Central memory CD4-positive, alpha-beta T cell (primary cell): Measurements from ENCODE around the gene SMARCAL1.
A peak's percentile ranks its signal among the peaks of the same experiment; 100 is the strongest.

Experiments
- DNase-seq: peaks from one replicate; pipeline ENCODE4 v3.0.0; 2022

The SMARCAL1 gene

GRCh38 chr2:216392945-216393840 lies 19.1 kb upstream of the SMARCAL1 start:
- DNase-seq, result no peak

DNA sequence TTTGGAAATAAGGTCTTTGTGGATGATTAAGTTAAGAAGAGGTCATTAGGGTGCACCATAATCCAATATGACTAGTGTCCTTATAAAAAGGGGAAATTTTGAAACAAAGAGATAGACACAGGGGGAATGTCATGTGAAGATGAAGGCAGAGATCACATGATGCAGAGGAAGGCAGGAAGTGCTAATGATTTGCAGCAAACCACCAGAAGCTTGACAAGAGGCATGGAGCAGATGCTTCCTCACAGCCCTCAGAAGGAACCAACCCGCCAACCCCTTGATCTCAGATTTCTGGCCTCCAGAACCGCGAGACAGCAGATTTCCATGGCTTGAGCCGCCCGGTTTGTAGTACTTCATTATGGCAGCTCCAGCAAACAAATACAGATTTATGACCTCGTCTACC lies 17.4 kb upstream of the SMARCAL1 start:
- no peak for DNase-seq

- no peak for DNase-seq
These were observed 12.7 kb upstream of the SMARCAL1 start for GRCh38 chr2:216399621-216400020.

- DNase-seq, result no peak
These were observed 9.5 kb upstream of the SMARCAL1 start for GRCh38 chr2:216402751-216403150.

GRCh38 chr2:216404010-216404618 lies 8.2 kb upstream of the SMARCAL1 start:
- peak; percentile 34 for DNase-seq

DNA sequence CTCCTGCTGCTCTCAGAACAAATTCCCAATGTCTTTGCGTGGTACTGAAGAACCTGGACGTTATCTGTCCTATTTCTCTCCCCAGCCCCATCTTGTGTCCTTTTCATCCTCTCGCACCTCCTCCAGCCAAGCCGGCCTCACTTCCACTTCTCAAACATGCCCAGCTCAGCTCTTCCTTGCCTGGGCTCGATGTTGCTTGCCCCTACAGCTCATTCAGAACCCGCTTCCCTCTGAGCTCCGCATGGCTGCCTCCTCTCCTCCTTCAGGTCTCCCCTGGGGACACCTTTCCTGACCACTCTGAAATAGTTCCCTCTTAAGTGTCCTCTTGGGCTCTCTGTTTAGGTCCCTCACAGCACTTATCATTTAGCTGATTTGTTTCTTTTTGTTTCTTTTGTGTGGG lies 6.7 kb upstream of the SMARCAL1 start:
- no peak for DNase-seq

DNA sequence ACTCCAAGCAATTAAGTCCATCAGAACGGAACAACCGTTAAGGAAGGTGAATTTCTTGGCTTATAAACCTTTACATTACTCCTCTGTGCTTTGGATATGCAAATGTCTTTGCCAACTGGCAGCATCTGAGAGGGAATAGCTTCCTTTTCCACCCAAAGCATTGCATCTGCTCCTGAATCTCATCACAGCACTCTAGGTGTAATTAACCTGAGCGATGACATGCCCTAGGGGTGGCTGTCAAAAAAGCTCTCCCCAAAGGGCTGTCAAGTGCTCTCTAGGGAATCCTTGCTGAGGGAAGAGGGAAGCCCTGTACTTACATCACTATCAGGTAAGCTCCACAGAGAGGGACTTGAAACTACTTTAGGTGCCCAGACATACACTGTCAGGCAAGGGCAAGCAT lies 5.5 kb upstream of the SMARCAL1 start:
- no peak for DNase-seq

DNA sequence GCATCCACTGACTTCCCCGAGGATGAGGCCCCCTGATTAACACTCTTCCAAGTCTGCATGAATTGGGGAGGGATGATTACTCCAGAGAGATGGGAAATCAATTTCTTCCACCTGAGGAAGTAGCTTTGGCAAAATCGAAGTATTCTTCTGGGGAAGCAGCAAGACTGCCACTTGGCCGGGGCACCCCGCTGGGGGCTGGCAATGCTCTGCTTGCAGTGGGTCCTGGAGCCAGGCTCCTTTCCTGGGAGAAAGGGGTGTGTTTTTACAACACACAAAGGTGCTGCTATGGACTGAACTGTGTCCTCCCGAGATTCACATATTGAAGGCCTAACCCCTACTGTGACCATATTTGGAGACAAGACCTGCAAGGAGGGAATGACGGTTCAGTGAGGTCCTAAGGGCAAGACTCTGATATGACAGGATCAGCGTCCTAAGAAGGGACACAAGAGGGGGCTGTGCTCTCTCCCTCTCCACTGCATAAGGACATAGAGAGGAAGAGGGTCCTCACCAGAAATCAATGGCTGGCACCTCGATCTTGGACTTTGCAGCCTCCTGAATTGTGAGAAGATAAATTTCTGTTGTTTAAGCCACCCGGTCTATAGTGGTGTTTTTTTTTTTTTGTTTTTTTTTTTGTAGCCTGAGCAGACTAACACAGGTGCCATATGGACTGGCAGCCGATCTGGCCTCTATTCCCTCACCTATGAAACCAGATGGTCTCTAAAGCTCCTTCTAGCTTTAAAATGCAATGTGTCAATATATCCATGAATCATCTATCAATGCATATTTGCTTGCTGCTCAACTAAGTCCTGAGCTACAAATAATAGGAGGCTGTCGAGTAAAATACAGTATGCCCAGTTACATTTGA lies 3.6 kb upstream of the SMARCAL1 start:
- no peak for DNase-seq

GRCh38 chr2:216410550-216410949 lies 1.7 kb upstream of the SMARCAL1 start:
- DNase-seq, result no peak

- DNase-seq, result no peak
These were observed 1.6 kb downstream of the SMARCAL1 start for GRCh38 chr2:216413882-216414281.

DNA sequence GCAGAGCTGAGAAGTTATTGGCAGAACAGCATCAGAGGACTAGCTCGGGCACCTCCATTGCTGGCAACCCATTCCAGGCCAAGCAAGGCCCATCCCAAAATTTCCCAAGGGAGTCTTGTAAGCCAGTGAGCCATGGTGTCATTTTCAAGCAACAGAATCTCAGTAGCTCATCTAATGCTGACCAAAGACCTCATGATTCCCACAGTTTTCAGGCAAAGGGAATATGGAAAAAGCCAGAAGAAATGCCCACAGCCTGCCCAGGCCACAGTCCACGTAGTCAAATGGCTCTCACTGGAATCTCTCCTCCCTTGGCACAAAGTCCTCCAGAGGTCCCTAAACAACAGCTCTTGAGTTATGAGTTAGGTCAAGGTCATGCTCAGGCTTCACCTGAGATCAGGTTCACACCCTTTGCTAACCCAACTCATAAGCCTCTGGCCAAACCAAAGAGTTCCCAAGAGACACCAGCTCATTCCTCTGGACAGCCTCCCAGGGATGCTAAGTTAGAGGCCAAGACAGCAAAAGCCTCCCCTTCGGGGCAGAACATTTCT lies 2.6 kb downstream of the SMARCAL1 start:
- no peak for DNase-seq

DNA sequence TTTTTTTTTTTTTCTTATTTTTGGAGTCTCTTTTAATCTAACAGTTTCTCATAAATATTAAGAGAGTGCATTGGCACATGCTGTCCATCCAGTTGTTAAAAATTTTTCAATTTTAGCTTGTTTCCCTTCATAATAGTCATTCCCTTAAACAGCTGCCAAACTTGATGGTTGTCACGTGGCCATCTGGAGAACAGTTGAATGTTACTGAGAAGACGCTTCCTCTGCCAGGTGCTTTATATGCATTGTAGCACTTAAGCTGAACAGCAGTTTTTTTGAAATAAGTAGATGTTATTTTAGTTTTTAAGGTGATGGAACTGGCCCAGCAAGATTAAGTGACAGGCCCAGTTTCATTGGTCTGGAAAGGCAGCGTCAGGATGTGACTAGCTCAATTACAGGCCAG lies 3.3 kb downstream of the SMARCAL1 start:
- DNase-seq, result no peak

GRCh38 chr2:216416571-216417307 lies 4.5 kb downstream of the SMARCAL1 start:
- no peak for DNase-seq

GRCh38 chr2:216418981-216419380 lies 6.7 kb downstream of the SMARCAL1 start:
- no peak for DNase-seq

- no peak for DNase-seq
These were observed 8.2 kb downstream of the SMARCAL1 start for GRCh38 chr2:216420367-216421101.

DNA sequence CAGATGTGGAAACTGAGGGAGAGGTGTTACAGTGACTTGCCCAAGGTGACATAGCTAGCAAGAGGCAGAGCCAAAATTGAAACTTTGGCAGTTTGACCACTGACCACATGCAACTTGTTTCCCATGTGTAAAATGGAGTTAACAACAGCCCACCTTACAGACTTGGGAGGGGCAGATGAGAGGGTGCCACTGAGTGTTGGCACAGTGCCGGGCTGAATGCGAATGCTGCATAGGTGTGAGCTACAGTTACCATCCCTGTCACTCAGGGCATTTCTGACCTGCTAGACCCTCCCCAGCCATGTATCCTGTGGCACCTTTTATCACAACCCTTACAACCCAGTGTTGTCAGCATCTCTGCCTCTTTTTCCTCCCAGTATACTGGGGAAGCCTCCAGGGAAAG lies 10.8 kb downstream of the SMARCAL1 start:
- no peak for DNase-seq

GRCh38 chr2:216424274-216424673 lies 12.0 kb downstream of the SMARCAL1 start:
- no peak for DNase-seq

DNA sequence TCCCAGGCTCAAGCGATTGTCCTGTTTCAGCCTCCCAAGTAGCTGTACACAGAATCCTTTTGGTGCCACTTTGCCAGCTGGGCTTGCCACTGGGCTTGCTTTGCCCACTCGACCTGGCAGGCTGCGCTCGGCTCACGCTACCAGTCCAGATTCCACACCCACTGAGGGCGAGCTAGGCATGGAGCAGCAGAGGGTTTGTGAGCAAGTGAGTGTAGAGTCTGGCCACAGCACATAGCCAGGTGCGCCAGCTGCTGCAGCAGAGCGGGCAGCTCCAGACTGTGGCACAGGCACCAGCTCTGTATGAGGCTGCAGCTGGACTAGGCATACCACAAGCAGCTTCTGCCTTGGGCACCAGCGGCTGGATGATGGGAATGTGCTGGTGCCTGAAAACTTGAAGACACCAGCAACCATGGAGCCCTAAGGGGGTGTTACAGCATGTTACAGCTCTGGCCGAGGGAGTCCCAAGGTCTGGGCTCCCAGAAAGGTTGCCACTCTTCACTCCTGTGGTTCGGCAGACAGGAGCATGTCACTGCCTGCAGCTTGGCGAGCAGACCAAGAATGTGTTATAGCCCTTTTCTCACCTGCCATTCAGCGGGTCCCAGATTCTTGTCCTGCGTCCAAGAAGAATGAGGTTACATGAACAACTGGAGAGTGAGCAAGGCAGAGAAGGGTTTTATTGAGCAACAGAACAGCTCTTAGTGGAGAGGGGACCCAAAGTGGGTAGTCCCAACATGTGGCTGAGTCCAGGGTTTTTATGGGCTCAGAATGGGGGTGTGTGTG lies 12.9 kb downstream of the SMARCAL1 start:
- no peak for DNase-seq

- no peak for DNase-seq
These were observed 14.0 kb downstream of the SMARCAL1 start for GRCh38 chr2:216426166-216426777.

GRCh38 chr2:216426938-216427337 lies 14.7 kb downstream of the SMARCAL1 start:
- no peak for DNase-seq
